Fibroblast of lung (primary cell): ENCODE measurements around the gene IGSF21.

Experiments used
- EZH2 ChIP-seq: IDR thresholded peaks from 2 replicates; pipeline ENCODE4 v1.5.1; 2012; ENCODE audit warnings: low read length, control low read depth, mild to moderate bottlenecking; ENCODE audit errors: missing control alignments
- TF ChIP-seq, protein P1 (sequence below), 2 donors: IDR thresholded peaks in 1 of 2; conservative IDR thresholded peaks in 1 of 2; 1 replicate in 1 of 2; 2 replicates in 1 of 2; pipeline ENCODE4 v1.5.1; 2011 to 2012; ENCODE audit warnings: low read length in 2 of 2, control low read depth in 1 of 2, inconsistent platforms in 1 of 2, low read depth in 1 of 2, mild to moderate bottlenecking in 1 of 2

DNA sequence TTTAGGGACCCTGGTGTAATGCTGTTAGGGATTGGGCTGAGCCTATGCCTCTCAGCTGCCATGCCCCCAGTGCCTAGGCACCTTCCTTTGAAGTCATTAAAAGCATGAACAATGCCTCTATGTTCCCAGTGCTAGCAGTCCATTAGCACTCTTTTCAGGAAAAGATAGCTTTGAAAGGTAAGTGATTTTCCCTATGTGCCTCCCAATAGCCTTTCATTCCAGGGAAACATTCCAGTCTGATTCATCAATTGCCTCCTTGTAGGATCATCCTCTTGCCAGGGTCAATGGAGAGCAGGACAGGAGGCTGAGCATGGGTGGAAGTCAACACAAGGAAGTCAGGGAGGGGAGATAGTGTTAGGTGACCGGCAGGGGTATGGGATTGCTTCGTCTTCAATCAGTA lies 8.6 kb upstream of the IGSF21 start:
- TF ChIP-seq, protein P1, sequence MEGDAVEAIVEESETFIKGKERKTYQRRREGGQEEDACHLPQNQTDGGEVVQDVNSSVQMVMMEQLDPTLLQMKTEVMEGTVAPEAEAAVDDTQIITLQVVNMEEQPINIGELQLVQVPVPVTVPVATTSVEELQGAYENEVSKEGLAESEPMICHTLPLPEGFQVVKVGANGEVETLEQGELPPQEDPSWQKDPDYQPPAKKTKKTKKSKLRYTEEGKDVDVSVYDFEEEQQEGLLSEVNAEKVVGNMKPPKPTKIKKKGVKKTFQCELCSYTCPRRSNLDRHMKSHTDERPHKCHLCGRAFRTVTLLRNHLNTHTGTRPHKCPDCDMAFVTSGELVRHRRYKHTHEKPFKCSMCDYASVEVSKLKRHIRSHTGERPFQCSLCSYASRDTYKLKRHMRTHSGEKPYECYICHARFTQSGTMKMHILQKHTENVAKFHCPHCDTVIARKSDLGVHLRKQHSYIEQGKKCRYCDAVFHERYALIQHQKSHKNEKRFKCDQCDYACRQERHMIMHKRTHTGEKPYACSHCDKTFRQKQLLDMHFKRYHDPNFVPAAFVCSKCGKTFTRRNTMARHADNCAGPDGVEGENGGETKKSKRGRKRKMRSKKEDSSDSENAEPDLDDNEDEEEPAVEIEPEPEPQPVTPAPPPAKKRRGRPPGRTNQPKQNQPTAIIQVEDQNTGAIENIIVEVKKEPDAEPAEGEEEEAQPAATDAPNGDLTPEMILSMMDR (conservative IDR thresholded peaks at IDR 0.05 in 1 of 2, IDR thresholded peaks at IDR 0.05 in 1 of 2; ENCODE audit: low read depth in 1 of 2, low read length in 2 of 2), result no peak
- no peak for TF ChIP-seq EZH2
